ENCODE measurements around the gene MCRS1.

GRCh38 chr12:49542592-49543160 is 25.3 kb downstream of the MCRS1 start:
- TF ChIP-seq, protein P1, sequence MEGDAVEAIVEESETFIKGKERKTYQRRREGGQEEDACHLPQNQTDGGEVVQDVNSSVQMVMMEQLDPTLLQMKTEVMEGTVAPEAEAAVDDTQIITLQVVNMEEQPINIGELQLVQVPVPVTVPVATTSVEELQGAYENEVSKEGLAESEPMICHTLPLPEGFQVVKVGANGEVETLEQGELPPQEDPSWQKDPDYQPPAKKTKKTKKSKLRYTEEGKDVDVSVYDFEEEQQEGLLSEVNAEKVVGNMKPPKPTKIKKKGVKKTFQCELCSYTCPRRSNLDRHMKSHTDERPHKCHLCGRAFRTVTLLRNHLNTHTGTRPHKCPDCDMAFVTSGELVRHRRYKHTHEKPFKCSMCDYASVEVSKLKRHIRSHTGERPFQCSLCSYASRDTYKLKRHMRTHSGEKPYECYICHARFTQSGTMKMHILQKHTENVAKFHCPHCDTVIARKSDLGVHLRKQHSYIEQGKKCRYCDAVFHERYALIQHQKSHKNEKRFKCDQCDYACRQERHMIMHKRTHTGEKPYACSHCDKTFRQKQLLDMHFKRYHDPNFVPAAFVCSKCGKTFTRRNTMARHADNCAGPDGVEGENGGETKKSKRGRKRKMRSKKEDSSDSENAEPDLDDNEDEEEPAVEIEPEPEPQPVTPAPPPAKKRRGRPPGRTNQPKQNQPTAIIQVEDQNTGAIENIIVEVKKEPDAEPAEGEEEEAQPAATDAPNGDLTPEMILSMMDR (IDR thresholded peaks at IDR 0.05; ENCODE audit: low read depth, low read length, poor library complexity, severe bottlenecking), result no peak
- no peak for TF ChIP-seq EZH2phosphoT487 (IDR thresholded peaks at IDR 0.05; ENCODE audit: borderline replicate concordance, low read length)

Data from DOHH2 (cell line).